HG02571 (cell line): Measurements from ENCODE around the gene MTA3.

Experiments
- ATAC-seq: cut with Tn5 transposase; IDR thresholded peaks from one replicate; pipeline ENCODE4 v1.9.1; 2021; ENCODE audit warnings: mild to moderate bottlenecking, moderate library complexity; ENCODE audit not compliant: unreplicated experiment

Gene MTA3

GRCh38 chr2:42781181-42781580 lies 212.7 kb downstream of the MTA3 start:
- ATAC-seq, result no peak

- no peak for ATAC-seq
Observed at GRCh38 chr2:42783511-42783910, 215.1 kb downstream of the MTA3 start.

- no peak for ATAC-seq
Observed at GRCh38 chr2:42784204-42784880, 215.9 kb downstream of the MTA3 start.

GRCh38 chr2:42786561-42787345 lies 218.3 kb downstream of the MTA3 start:
- no peak for ATAC-seq

- ATAC-seq, result no peak
Observed at GRCh38 chr2:42787424-42787787, 219.0 kb downstream of the MTA3 start.

- ATAC-seq, result no peak
Observed at GRCh38 chr2:42787788-42788477, 219.5 kb downstream of the MTA3 start.

- ATAC-seq, result no peak
Observed at GRCh38 chr2:42788478-42788793, 220.0 kb downstream of the MTA3 start.

- no peak for ATAC-seq
Observed at GRCh38 chr2:42788882-42789281, 220.4 kb downstream of the MTA3 start.

- no peak for ATAC-seq
Observed at GRCh38 chr2:42789751-42790150, 221.3 kb downstream of the MTA3 start.

- ATAC-seq, result no peak
Observed at GRCh38 chr2:42791606-42792005, 223.2 kb downstream of the MTA3 start.

- ATAC-seq, result peak; percentile 18
Observed at GRCh38 chr2:42792087-42792582, 223.7 kb downstream of the MTA3 start.

GRCh38 chr2:42792583-42793333 lies 224.3 kb downstream of the MTA3 start, which contains the start of gene HAAO:
Gene HAAO (minus strand): TSS chr2:42792583. CDS start chr2:42792536, 47 bp downstream.
- ATAC-seq, result peak; percentile 31

- no peak for ATAC-seq
Observed at GRCh38 chr2:42793334-42794270, 225.2 kb downstream of the MTA3 start.

- ATAC-seq, result no peak
Observed at GRCh38 chr2:42794271-42795046, 226.0 kb downstream of the MTA3 start.

GRCh38 chr2:42795275-42795674 lies 226.8 kb downstream of the MTA3 start:
- no peak for ATAC-seq

GRCh38 chr2:42795841-42796301 lies 227.4 kb downstream of the MTA3 start:
- peak; percentile 33 for ATAC-seq

GRCh38 chr2:42796427-42797248 lies 228.2 kb downstream of the MTA3 start:
- peak; percentile 41 for ATAC-seq

- ATAC-seq, result no peak
Observed at GRCh38 chr2:42797281-42797680, 228.8 kb downstream of the MTA3 start.
